Lung (tissue), 12 donors: ENCODE data around the gene SNX27. TPM values are rescaled to one million over a fixed set of nuclear protein-coding genes. Genes with fewer than 3 reads are reported as not detected.

ENCODE experiments used
- ATAC-seq: fragments of 200-7000 bp; cut with Tn5 transposase; one replicate; pipeline ENCODE4 v1.9.1; 2020; ENCODE audit warnings: moderate number of reproducible peaks; ENCODE audit not compliant: insufficient read depth, low FRiP score
- DNase-seq, 3 donors: peaks; one replicate each; pipeline ENCODE4 v3.0.0-alpha.2; 2013 to 2017
- H3K27ac ChIP-seq, 2 donors: one replicate each; pipeline ENCODE4 v1.5.1; 2013; ENCODE audit warnings: mild to moderate bottlenecking in 2 of 2, moderate library complexity in 2 of 2, control low read depth in 1 of 2, inconsistent platforms in 1 of 2, low read depth in 1 of 2, low read length in 1 of 2
- H3K27me3 ChIP-seq, 3 donors: one replicate each; pipeline ENCODE4 v1.5.1; 2013; ENCODE audit warnings: low read length in 2 of 3; ENCODE audit not compliant: control insufficient read depth in 3 of 3, insufficient read depth in 3 of 3
- H3K36me3 ChIP-seq, 4 donors: one replicate each; pipeline ENCODE4 v1.5.1; 2013; ENCODE audit warnings: low read length in 4 of 4, mild to moderate bottlenecking in 1 of 4, moderate library complexity in 1 of 4; ENCODE audit not compliant: control insufficient read depth in 4 of 4, insufficient read depth in 4 of 4
- H3K4me1 ChIP-seq, 5 donors: one replicate each; pipeline ENCODE4 v1.5.1; 2013; ENCODE audit warnings: low read length in 5 of 5, mild to moderate bottlenecking in 2 of 5, moderate library complexity in 1 of 5; ENCODE audit not compliant: control insufficient read depth in 5 of 5, insufficient read depth in 5 of 5
- H3K4me3 ChIP-seq: one replicate; pipeline ENCODE4 v1.5.1; 2013; ENCODE audit warnings: mild to moderate bottlenecking, control low read depth, moderate library complexity
- H3K9ac ChIP-seq, 2 donors: one replicate each; pipeline ENCODE4 v1.5.1; 2013; ENCODE audit warnings: low read length in 2 of 2, control low read depth in 1 of 2; ENCODE audit not compliant: insufficient read depth in 1 of 2
- H3K9me3 ChIP-seq, 4 donors: one replicate each; pipeline ENCODE4 v1.5.1; 2013; ENCODE audit warnings: low read length in 3 of 4, mild to moderate bottlenecking in 1 of 4, moderate library complexity in 1 of 4; ENCODE audit not compliant: control insufficient read depth in 4 of 4, insufficient read depth in 3 of 4
- WGBS, 2 donors: extraction: QIAGEN DNeasy Blood & Tissue Kit; methylation state at CpG; one replicate each; pipeline ENCODE4 v1.1.7; 2013; 5-methylcytosine and 5-hydroxymethylcytosine counted together
- polyA plus RNA-seq, 2 donors: library from polyadenylated mRNA; stranded (reverse); fragments of 200-250 nt; gene quantifications; one replicate each; pipeline ENCODE4 v1.2.1, GENCODE V29; 2013
- total RNA-seq, 2 donors: library from RNA; depleted of rRNA in 1 of 2; stranded (reverse); fragments of >200 nt in 1 of 2; gene quantifications; one replicate each; pipeline ENCODE4 v1.2.1, GENCODE V29; 2014 to 2021
- TF ChIP-seq, protein P1 (sequence below): IDR thresholded peaks from 2 replicates; pipeline ENCODE4 v1.5.1; 2012; ENCODE audit warnings: mild to moderate bottlenecking; ENCODE audit errors: control extremely low read depth, extremely low read depth
- donor health status: control.
- donor health status: control.
- donor health status: Bipolar disorder and iron deficiency.
- donor health status: healthy.
- donor health status: DM: yes; HTN: yes; CAD: no.

Gene SNX27
- total and polyA plus RNA-seq, 4 donors = 12.1 to 63.7 (median 26.5) TPM

- H3K9me3 ChIP-seq = no peaks in the 10 kb centered on the region
- TF ChIP-seq, protein P1, sequence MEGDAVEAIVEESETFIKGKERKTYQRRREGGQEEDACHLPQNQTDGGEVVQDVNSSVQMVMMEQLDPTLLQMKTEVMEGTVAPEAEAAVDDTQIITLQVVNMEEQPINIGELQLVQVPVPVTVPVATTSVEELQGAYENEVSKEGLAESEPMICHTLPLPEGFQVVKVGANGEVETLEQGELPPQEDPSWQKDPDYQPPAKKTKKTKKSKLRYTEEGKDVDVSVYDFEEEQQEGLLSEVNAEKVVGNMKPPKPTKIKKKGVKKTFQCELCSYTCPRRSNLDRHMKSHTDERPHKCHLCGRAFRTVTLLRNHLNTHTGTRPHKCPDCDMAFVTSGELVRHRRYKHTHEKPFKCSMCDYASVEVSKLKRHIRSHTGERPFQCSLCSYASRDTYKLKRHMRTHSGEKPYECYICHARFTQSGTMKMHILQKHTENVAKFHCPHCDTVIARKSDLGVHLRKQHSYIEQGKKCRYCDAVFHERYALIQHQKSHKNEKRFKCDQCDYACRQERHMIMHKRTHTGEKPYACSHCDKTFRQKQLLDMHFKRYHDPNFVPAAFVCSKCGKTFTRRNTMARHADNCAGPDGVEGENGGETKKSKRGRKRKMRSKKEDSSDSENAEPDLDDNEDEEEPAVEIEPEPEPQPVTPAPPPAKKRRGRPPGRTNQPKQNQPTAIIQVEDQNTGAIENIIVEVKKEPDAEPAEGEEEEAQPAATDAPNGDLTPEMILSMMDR = no peak
- ATAC-seq (no peak), DNase-seq (peak in 2 of 3 donors; percentile 35 to 46)
- peaks cover 0 to 14% (median 14%) of the 10 kb centered on the region in 3 donors for H3K27me3 ChIP-seq
- H3K9ac ChIP-seq = no peak overlapping the region
- no peaks in the 10 kb centered on the region for H3K36me3 ChIP-seq
- H3K27ac ChIP-seq = no peak overlapping the region
- H3K4me3 ChIP-seq = no peak overlapping the region
- WGBS, 2 donors = 38 to 44% methylated on average over 17 of the region's 17 CpGs
- peaks cover 2 to 19% (median 17%) of the 10 kb centered on the region in 5 donors for H3K4me1 ChIP-seq
Measured at GRCh38 chr1:151715726-151716404, 104.0 kb downstream of the SNX27 start.

- WGBS, 2 donors = 0 to 7% methylated on average over 6 to 11 of the region's 11 CpGs
- DNase-seq = no peak
- H3K9ac ChIP-seq = no peak overlapping the region
- TF ChIP-seq, protein P1 = no peak
- no peaks in the 10 kb centered on the region for H3K36me3 ChIP-seq
- ATAC-seq = no peak
- no peak overlapping the region for H3K4me3 ChIP-seq
- no peaks in the 10 kb centered on the region for H3K9me3 ChIP-seq
- H3K27ac ChIP-seq = no peak overlapping the region
- H3K27me3 ChIP-seq = peaks cover 0 to 14% (median 14%) of the 10 kb centered on the region in 3 donors
- peaks cover 2 to 19% (median 17%) of the 10 kb centered on the region in 5 donors for H3K4me1 ChIP-seq
Measured at GRCh38 chr1:151716405-151716762, 104.5 kb downstream of the SNX27 start.

DNA sequence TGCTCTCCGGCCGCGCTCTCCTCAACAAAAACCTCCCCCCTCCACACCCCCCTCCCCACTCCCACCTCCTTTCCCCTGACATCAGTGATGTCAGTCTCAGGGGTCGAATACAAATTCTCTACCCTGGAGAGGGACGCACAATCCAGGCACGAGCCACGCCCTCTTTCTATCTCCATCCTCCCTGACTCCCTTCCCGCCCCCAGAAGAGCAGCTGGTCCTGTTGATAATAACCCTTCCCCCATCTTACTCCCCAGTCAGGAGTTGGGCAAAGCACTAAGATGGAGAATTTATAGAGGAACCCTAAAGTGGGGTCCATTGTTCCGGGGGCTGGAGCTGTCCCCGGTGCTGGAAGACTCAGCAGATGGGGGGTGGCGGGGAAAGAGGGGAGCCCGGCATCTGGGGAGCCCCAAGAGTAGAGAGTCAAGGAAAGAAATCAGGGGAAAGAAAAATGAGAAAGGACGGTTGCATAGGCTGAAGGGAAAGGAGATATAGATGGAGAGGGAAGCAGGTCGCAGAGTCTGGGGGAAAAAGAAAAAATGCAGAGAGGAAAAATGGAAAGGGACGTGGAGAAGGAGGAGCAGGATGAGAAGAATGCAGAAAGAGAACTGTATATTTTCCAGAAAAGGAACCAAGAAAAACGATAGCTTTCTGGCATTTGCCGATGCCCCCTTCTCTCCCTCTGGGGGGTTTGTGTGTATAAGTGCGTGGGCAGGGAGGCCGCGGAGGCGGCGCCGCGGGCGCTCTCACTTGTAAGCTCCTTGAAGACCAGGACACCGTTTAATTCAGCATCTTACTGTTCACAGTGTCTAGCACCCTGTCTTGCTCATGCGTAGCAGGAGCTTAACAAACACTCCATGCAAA lies 105.2 kb downstream of the SNX27 start, which contains the start of gene CELF3:
Gene CELF3, minus strand, starts transcription at position 33 of the 861 bp plus-strand sequence. CDS start 783 bp downstream, outside the sequence.
- WGBS, 2 donors = 9 to 10% methylated on average over 24 to 27 of the region's 27 CpGs
- Histone ChIP-seq H3K27ac (no peak within 1 kb of the TSS), H3K4me3 (no peak within 1 kb of the TSS), H3K27me3 (peaks cover 0 to 17% (median 14%) of the 10 kb centered on the region in 3 donors), H3K36me3 (no peaks in the 10 kb centered on the region), H3K4me1 (peaks cover 3 to 23% (median 17%) of the 10 kb centered on the region in 5 donors), H3K9me3 (no peaks in the 10 kb centered on the region), H3K9ac (no peak within 1 kb of the TSS)
- peak in 2 of 3 donors; percentile 53 to 55 for DNase-seq
- no peak for ATAC-seq
- TF ChIP-seq, protein P1 = no peak
